Measurements from ENCODE around the gene ZNF445.
"Not testable (repeated sequence)": the region's sequence is repeated elsewhere in the genome, so short reads cannot be mapped to it uniquely, and the experiment has no call there.

The ZNF445 gene

DNA sequence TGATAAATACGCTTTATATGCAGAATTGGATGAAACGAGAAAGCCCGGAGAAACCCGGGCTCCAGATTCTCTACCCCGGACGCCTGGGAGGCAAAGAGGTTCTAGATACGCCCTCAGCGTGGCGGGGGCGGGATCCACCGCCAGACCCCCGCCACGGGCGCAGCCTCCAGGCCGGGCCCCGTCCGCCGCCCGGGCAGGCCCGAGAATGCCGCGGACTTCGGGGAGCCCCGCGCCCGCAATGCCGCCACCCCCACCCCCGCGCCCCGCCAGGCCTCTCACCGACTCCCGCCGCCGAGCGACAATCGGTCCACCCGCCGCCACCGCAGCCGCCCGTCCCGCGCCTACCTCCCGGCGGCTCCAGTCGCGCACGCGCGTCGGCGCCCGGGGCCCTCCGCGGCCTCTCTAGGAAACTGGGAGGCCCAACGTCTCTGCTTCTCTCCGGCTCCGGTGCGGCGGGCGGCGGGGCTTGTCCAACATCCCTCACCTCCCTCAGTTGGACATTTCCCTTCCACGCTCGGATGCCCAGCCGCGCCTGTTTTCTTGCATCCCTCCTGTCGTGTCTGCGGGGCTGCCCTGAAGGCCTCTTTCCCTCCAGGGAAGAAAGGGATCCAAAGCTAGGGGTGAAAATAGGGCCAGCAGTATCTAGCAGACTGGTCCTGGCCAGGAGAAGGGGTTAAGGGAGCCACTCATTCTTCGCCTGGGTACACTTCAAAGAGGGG, at the start of gene ZNF445:
ZNF445 (minus strand) TSS at position 359 of the 719 bp plus-strand sequence. CDS start 22,121 bp downstream, outside the sequence.
- peak; percentile 45 for DNase-seq (ENCODE audit: low read depth)
- H3K4me3 ChIP-seq (ENCODE audit: low read depth, low read length), result peak within 1 kb of the TSS; percentile 61

DNA sequence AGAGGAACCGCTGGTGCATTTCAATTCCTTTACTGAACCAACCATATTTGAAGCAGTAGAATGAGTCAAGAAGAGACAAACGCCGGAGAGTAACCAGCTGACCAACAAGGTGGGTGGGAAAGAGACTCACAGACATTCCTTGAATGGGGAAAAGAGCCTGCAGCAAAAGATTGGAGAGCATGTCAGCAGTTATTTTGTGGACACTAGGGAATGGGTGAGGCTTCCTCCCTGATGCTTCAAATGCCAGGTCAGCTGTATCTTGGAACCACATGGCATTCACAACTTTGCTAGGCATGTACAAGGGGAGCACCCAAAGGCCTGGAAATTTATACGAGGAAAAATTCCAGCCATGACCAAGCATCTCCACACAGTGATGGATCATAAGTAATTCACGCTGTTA, 47.6 kb upstream of the ZNF445 start:
- DNase-seq (ENCODE audit: low read depth), result no peak
- H3K4me3 ChIP-seq (ENCODE audit: low read depth, low read length), result no peak overlapping the region

DNA sequence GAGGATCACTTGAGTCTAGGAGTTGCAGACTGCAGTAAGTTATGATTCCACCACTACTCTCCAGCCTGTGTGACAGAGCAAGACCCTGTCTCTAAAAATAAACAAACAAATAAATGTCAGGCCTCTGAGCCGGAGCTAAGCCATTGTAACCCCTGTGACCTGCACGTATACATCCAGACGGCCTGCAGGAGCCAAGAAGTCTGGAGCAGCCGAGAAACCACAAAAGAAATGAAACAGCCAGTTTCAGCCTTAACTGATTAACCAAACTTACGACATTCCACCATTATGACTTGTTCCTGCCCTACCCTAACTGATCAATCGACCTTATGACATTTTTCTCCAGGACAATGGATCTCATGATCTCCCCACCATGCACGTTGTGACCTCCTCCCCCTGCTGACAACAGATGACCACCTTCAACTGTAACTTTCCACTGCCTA, 45.0 kb upstream of the ZNF445 start:
- no peak for DNase-seq (ENCODE audit: low read depth)
- H3K4me3 ChIP-seq (ENCODE audit: low read depth, low read length), result no peak overlapping the region

- H3K4me3 ChIP-seq (ENCODE audit: low read depth, low read length), result no peak overlapping the region
- DNase-seq (ENCODE audit: low read depth), result no peak
Measured at GRCh38 chr3:44521721-44522120, 44.3 kb upstream of the ZNF445 start.

GRCh38 chr3:44518782-44519156, 41.3 kb upstream of the ZNF445 start:
- no peak overlapping the region for H3K4me3 ChIP-seq (ENCODE audit: low read depth, low read length)
- no peak for DNase-seq (ENCODE audit: low read depth)

DNA sequence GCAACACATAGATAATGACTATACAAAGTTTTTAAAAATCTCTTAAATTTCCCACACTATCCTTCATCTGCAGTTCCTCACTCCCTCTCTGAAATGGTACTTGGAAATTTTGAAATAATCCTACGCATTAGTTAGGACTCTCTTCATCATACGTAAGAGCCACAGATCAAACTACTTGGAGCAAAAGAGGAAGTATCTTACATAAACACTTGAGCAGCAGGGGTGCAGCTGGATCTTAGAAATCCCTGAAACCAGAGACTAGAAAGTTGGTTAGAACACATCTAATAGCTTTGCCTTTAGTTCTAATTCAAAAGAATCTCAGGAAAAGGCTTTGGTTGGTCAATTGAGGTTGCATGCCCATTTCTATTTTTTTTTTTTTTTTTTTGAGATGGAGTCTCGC, 38.8 kb upstream of the ZNF445 start:
- DNase-seq (ENCODE audit: low read depth), result no peak
- H3K4me3 ChIP-seq (ENCODE audit: low read depth, low read length), result no peak overlapping the region

DNA sequence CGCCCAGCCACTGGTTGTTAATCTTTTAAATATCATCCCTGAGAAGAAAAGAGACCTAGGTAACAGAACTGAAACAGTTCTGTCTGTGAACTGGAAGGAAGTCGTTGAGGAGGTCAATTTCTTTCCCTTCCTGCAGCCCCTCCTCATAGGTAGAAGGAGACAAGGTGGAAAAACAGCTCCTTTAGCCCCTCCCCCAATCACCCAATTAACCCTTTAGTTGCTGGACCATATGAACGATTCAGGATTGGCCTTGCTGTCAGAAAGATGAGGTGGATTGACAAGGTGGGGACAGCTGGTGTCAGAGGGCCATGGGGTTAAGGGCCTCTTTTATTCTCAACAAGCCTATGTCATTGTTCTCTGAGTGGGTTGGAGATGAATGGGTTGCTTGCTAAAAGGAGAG, 36.0 kb upstream of the ZNF445 start:
- DNase-seq (ENCODE audit: low read depth), result no peak
- no peak overlapping the region for H3K4me3 ChIP-seq (ENCODE audit: low read depth, low read length)

DNA sequence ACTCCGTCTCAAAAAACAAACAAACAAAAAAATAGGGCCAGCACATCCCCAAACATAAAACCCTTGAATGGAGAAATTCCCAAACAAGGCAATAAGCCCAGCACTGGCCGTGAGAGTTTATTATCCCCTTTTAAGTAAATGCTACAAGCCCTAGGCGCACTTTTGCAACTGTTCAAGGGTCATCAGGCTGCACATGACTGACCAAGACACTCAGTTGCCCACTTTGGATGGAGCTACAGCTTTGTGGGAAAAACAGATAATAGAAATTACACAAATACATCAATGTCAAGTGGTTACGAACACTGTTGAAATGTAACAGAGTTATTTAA, 33.7 kb upstream of the ZNF445 start:
- H3K4me3 ChIP-seq (ENCODE audit: low read depth, low read length), result peak overlapping the region; percentile 56

GRCh38 chr3:44510000-44510368, 32.5 kb upstream of the ZNF445 start:
- no peak for DNase-seq (ENCODE audit: low read depth)
- H3K4me3 ChIP-seq (ENCODE audit: low read depth, low read length), result peak overlapping the region; percentile 56

More for the DNA sequence above, 33.7 kb upstream of the ZNF445 start:
- DNase-seq (ENCODE audit: low read depth), result no peak

- peak overlapping the region; percentile 56 for H3K4me3 ChIP-seq (ENCODE audit: low read depth, low read length)
- DNase-seq (ENCODE audit: low read depth), result no peak
Measured at GRCh38 chr3:44509393-44509921, 32.0 kb upstream of the ZNF445 start.

- no peak for DNase-seq (ENCODE audit: low read depth)
- H3K4me3 ChIP-seq (ENCODE audit: low read depth, low read length), result no peak overlapping the region
Measured at GRCh38 chr3:44506961-44507360, 29.5 kb upstream of the ZNF445 start.

DNA sequence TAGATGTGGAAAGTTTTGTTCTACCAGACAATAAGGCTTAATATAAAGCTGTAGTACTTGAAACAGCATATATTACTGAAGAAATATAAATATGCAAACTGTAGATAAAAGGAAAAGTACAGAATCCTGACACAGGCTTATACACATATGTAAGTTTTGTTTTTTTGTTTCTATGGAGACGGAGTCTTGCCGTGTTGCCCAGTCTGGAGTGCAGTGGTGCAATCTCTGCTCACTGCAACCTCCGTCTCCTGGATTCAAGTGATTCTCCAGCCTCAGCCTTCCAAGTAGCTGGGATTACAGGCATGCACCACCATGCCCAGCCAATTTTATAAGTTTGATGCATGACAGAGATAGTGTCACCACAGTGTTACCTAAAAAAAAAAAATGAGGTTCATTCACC, 29.1 kb upstream of the ZNF445 start:
- no peak overlapping the region for H3K4me3 ChIP-seq (ENCODE audit: low read depth, low read length)
- DNase-seq (ENCODE audit: low read depth), result no peak

- H3K4me3 ChIP-seq (ENCODE audit: low read depth, low read length), result no peak overlapping the region
- DNase-seq (ENCODE audit: low read depth), result no peak
Measured at GRCh38 chr3:44504566-44504965, 27.1 kb upstream of the ZNF445 start.

- not testable (repeated sequence) for DNase-seq (ENCODE audit: low read depth); H3K4me3 ChIP-seq (ENCODE audit: low read depth, low read length)
Measured at GRCh38 chr3:44503178-44503577, 25.7 kb upstream of the ZNF445 start.

DNA sequence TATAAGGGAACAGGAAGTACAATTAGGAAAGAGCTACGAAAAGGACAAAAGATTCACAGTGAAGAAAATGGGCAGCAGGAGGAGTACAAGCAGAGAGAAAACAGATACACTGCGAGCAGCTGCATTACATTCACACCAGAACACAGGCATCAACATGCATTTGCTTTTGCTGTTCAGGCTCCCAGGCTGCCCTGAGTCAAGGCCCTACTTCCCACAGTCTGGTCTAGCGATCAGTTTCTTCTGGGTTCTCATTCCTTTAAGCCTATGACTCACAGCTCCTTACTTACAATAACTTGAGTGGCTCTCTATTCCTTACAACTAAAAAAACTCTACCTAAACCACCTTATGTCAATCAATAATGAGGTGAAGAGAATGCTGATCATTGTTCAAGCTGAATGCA, 24.5 kb upstream of the ZNF445 start:
- H3K4me3 ChIP-seq (ENCODE audit: low read depth, low read length), result no peak overlapping the region
- no peak for DNase-seq (ENCODE audit: low read depth)

GRCh38 chr3:44499899-44500168, 22.4 kb upstream of the ZNF445 start:
- not testable (repeated sequence) for DNase-seq (ENCODE audit: low read depth); H3K4me3 ChIP-seq (ENCODE audit: low read depth, low read length)

GRCh38 chr3:44499149-44499898, 21.9 kb upstream of the ZNF445 start:
- no peak for DNase-seq (ENCODE audit: low read depth)
- no peak overlapping the region for H3K4me3 ChIP-seq (ENCODE audit: low read depth, low read length)

DNA sequence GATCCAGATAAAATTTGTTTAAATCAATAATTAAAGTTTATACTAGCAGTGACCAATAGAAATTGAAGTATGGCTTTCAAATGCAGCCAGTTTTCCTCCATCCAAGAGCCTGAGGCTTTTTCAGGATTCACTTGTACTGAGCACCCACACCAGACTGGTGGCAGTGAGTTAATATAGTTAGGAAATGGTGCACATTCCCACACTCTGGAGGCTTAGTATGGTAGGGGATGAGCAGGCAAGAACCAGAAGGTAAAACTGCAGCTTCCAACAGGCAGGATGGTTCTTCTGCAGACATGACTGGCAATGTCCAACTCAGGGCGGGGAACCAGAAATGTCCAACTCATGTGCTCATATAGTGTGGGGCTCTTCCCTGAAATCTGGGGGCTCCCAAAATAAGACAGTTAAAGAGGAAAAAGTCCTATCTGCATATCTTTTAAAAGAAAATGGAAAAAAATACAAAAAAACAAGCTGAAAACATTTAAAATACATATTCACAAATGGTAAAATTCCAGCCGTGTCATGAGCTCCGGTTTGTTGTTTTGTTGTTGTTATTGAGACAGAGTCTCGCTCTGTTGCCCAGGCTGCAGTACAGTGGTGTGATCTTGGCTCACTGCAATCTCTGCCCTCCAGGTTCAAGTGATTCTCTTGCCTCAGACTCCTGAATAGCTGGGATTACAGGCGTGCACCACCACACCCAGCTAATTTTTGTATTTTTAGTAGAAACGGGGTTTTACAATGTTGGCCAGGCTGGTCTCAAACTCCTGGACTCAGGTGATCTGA, 18.4 kb upstream of the ZNF445 start:
- no peak for DNase-seq (ENCODE audit: low read depth)
- no peak overlapping the region for H3K4me3 ChIP-seq (ENCODE audit: low read depth, low read length)

DNA sequence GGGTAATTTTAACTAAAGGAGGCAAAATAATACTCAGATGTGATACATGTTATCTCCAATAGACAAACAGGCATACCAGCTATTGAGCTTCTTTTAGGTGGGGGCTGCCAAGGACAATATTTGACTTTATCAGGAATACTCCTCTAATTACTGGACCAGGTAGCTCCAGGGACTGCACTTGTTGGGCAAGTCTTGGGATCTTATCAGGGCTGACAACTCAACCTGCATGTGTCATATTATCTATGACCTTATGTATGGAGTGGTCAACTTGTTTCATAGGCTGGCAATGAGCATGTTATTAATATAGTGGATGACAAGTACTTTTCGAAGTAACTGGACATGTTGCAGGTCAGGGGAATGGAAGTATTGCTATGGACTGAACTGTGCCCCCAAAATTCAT, 15.0 kb upstream of the ZNF445 start:
- no peak overlapping the region for H3K4me3 ChIP-seq (ENCODE audit: low read depth, low read length)
- DNase-seq (ENCODE audit: low read depth), result no peak

DNA sequence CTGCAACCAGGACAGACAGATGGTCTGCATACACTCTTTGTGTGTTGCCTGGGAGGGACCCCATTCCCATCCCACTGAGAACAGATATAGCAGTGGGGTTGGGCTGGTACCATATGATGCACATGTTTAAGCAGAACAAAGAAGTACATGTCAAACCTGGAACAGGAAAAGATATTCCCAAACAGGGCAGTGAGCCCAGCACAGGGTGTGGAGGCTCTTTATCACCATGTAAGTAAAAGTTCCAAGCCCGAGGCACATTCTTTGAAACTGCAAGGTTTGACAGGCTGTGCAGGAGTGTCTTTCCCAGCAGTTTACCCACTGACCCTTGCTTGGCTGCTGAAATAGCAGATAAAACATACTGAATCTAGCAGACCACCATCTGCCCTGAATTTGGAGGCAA, 5.3 kb upstream of the ZNF445 start:
- no peak for DNase-seq (ENCODE audit: low read depth)
- no peak overlapping the region for H3K4me3 ChIP-seq (ENCODE audit: low read depth, low read length)

Measured in skeletal muscle cell (primary cell).